K562 (cell line): Measurements from ENCODE around the gene SPIRE1. TPM values are rescaled to one million over a fixed set of nuclear protein-coding genes. Genes with fewer than 3 reads are reported as not detected.

Experiments
- ATAC-seq: fragments of 200-7000 bp; cut with Tn5 transposase; 3 replicates; pipeline ENCODE4 v1.9.1; 2020; ENCODE audit warnings: moderate library complexity
- BruUV-seq: library from RNA; stranded (reverse); fragments of 400-500 nt; replicated peaks from 2 replicates; lab custom pipeline; 2021; lab: Mats Ljungman, UMichigan
- CTCF ChIA-PET: fragments of 300-600 bp; formaldehyde crosslinking; extraction: SDS; loops from one replicate; lab custom pipeline; 2021; ENCODE audit warnings: low intra/inter-chr PET ratio; lab: Yijun Ruan, JAX
- POLR2A ChIA-PET: fragments of 300-600, 350-650 bp; sonication (Branson Sonifier 250); formaldehyde crosslinking; extraction: SDS; loops from one replicate; lab custom pipeline; 2021; ENCODE audit warnings: antibody characterized with exemption, inconsistent platforms; lab: Yijun Ruan, JAX
- DNase-seq, 4 experiments: peaks; one replicate each; pipeline versions ENCODE4 v3.0.0 to v3.0.0-alpha.2; 2011 to 2018; ENCODE audit warnings: low spot score in 3 of 4, mixed read lengths in 3 of 4; ENCODE audit errors: extremely low read depth in 1 of 4
- FAIRE-seq: peaks from 2 replicates; lab custom pipeline; 2011; peaks lifted over from hg19 to GRCh38; lab: Jason Lieb, UNC
- H2AFZ ChIP-seq: 2 replicates; pipeline ENCODE4 v1.6.0; 2011; ENCODE audit warnings: low read depth, low read length, control low read depth, inconsistent platforms
- H3K27ac ChIP-seq: fragments of 200-600 bp; 3 replicates; pipeline ENCODE4 v1.8.0; 2011; ENCODE audit warnings: low read depth, mild to moderate bottlenecking, control low read depth, inconsistent platforms, low read length, moderate library complexity, mixed read lengths; ENCODE audit errors: extremely low read depth
- H3K27me3 ChIP-seq, 2 experiments: fragments of 300-600 bp in 1 of 2; 2 replicates in 1 of 2; 3 replicates in 1 of 2; pipeline versions ENCODE4 v1.6.0 to v1.8.0; 2011; ENCODE audit warnings: inconsistent platforms in 2 of 2, low read length in 2 of 2, mild to moderate bottlenecking in 1 of 2, mixed read lengths in 1 of 2, moderate library complexity in 1 of 2; ENCODE audit not compliant: control insufficient read depth in 2 of 2, insufficient read depth in 2 of 2
- H3K36me3 ChIP-seq: fragments of 300-600 bp; 3 replicates; pipeline ENCODE4 v1.8.0; 2011; ENCODE audit warnings: mild to moderate bottlenecking, low read length, inconsistent platforms; ENCODE audit not compliant: control insufficient read depth, insufficient read depth
- H3K4me1 ChIP-seq, 2 experiments: fragments of 200-600 bp in 1 of 2; replicated peaks in 1 of 2; 2 replicates in 1 of 2; 3 replicates in 1 of 2; pipeline versions ENCODE4 v1.5.1 to v1.8.0; 2011; ENCODE audit warnings: inconsistent platforms in 2 of 2, low read length in 2 of 2, mild to moderate bottlenecking in 1 of 2, mixed read lengths in 1 of 2, moderate library complexity in 1 of 2; ENCODE audit not compliant: control insufficient read depth in 2 of 2, insufficient read depth in 2 of 2
- H3K4me2 ChIP-seq: 2 replicates; pipeline ENCODE4 v1.6.1; 2011; ENCODE audit warnings: low read length, control low read depth, inconsistent platforms, mixed read lengths; ENCODE audit not compliant: insufficient read depth
- H3K4me3 ChIP-seq: fragments of 200-600 bp; sonication (generic), shearing (Covaris generic); 2 replicates; pipeline ENCODE4 v1.5.1; 2016; ENCODE audit warnings: control low read depth, inconsistent platforms
- H3K79me2 ChIP-seq: fragments of 200-600 bp; 3 replicates; pipeline ENCODE4 v1.8.0; 2011; ENCODE audit warnings: low read length, inconsistent platforms; ENCODE audit not compliant: control insufficient read depth, insufficient read depth
- H3K9ac ChIP-seq, 2 experiments: 2 replicates each; pipeline versions ENCODE4 v1.6.0 to v1.6.1; 2011; ENCODE audit warnings: low read depth in 2 of 2, low read length in 2 of 2, control low read depth in 1 of 2, inconsistent platforms in 1 of 2, mild to moderate bottlenecking in 1 of 2, mixed read lengths in 1 of 2; ENCODE audit not compliant: insufficient read depth in 1 of 2
- H3K9me1 ChIP-seq: one replicate; pipeline ENCODE4 v1.6.0; 2011; ENCODE audit warnings: inconsistent platforms, mild to moderate bottlenecking, low read length, moderate library complexity; ENCODE audit not compliant: control insufficient read depth, insufficient read depth
- H3K9me3 ChIP-seq: replicated peaks from 2 replicates; pipeline ENCODE4 v1.5.1; 2011; ENCODE audit warnings: low read depth, low read length, inconsistent platforms; ENCODE audit not compliant: control insufficient read depth, insufficient read depth
- H4K20me1 ChIP-seq: replicated peaks from 2 replicates; pipeline ENCODE4 v1.6.1; 2011; ENCODE audit warnings: low read length, inconsistent platforms, mixed read lengths; ENCODE audit not compliant: control insufficient read depth, insufficient read depth
- ARID3A ChIP-seq: IDR thresholded peaks from 2 replicates; pipeline ENCODE4 v1.6.1; 2012; ENCODE audit warnings: low read depth, low read length, improper control_type of control experiment, borderline replicate concordance
- CBX5 ChIP-seq: IDR thresholded peaks from 2 replicates; pipeline ENCODE4 v1.6.1; 2014; ENCODE audit warnings: low read depth, borderline replicate concordance
- CHD1 ChIP-seq: fragments of 200-600 bp; sonication (generic); IDR thresholded peaks from one replicate; pipeline ENCODE4 v1.6.1; 2012; ENCODE audit warnings: mild to moderate bottlenecking, moderate library complexity, low read length, inconsistent platforms
- DIDO1 ChIP-seq: fragments of 450-650 bp; IDR thresholded peaks from 2 replicates; pipeline ENCODE4 v1.6.1; 2016; ENCODE audit warnings: low read depth, missing biosample characterization, missing genetic modification characterization
- FOS ChIP-seq: IDR thresholded peaks from 3 replicates; pipeline ENCODE4 v1.6.1; 2011; ENCODE audit not compliant: insufficient read length; ENCODE audit errors: extremely low read depth
- FOXA3 ChIP-seq, 2 experiments: fragments of 450-650 bp in 1 of 2; sonication (generic) in 1 of 2; formaldehyde crosslinking; IDR thresholded peaks in 1 of 2; conservative IDR thresholded peaks in 1 of 2; 2 replicates each; pipeline versions ENCODE4 v1.4.0 to v1.8.0; 2020 to 2022; ENCODE audit warnings: mild to moderate bottlenecking in 2 of 2, missing genetic modification reagents in 1 of 2
- GMEB1 ChIP-seq: fragments of 250-450 bp; sonication (Bioruptor Pico); IDR thresholded peaks from 2 replicates; pipeline ENCODE4 v1.4.0; 2020; ENCODE audit warnings: mild to moderate bottlenecking
- ILK ChIP-seq: fragments of 450-650 bp; IDR thresholded peaks from 2 replicates; pipeline ENCODE4 v1.6.1; 2016; ENCODE audit warnings: missing genetic modification characterization, low read depth, mild to moderate bottlenecking, missing compliant biosample characterization, moderate library complexity, borderline replicate concordance
- MAZ ChIP-seq, 2 experiments: fragments of 450-650 bp in 1 of 2; sonication (generic) in 1 of 2; formaldehyde crosslinking; IDR thresholded peaks in 1 of 2; conservative IDR thresholded peaks in 1 of 2; 2 replicates each; pipeline versions ENCODE4 v1.4.0 to v1.5.0; 2020; ENCODE audit warnings: mild to moderate bottlenecking in 1 of 2, missing genetic modification reagents in 1 of 2
- NCOA1 ChIP-seq: fragments of 450-650 bp; IDR thresholded peaks from 2 replicates; pipeline ENCODE4 v1.6.1; 2016; ENCODE audit warnings: low read depth
- RBM25 ChIP-seq: fragments of 200-400 bp; formaldehyde crosslinking; IDR thresholded peaks from 2 replicates; pipeline ENCODE4 v1.6.1; 2018; ENCODE audit warnings: low read length, low read depth, moderate library complexity; ENCODE audit not compliant: severe bottlenecking
- RNF2 ChIP-seq: sonication (generic); IDR thresholded peaks from 2 replicates; pipeline ENCODE4 v1.6.1; 2016
- TFE3 ChIP-seq: fragments of 450-650 bp; formaldehyde crosslinking; IDR thresholded peaks from 2 replicates; pipeline ENCODE4 v1.4.0; 2020; ENCODE audit warnings: mild to moderate bottlenecking, mixed read lengths
- ZNF655 ChIP-seq: fragments of 250-450 bp; sonication (Bioruptor Pico); IDR thresholded peaks from 2 replicates; pipeline ENCODE4 v1.5.0; 2021
- WGBS: fragments of 100-300 bp; shearing (Covaris generic); methylation state at CpG from one replicate; pipeline ENCODE4 v1.1.6; 2016; ENCODE audit warnings: low coverage, mixed read lengths; ENCODE audit not compliant: insufficient coverage; ENCODE audit errors: missing lambda C conversion rate; 5-methylcytosine and 5-hydroxymethylcytosine counted together
- in situ Hi-C: fragments of 300-500 bp; cut with MboI; formaldehyde crosslinking; loops from 4 replicates; pipeline ENCODE4 v1.15.0; 2018; ENCODE audit warnings: inconsistent platforms, mixed read lengths
- intact Hi-C: fragments of 100-400 bp; cut with micrococcal nuclease; formaldehyde crosslinking; loops from 2 replicates; pipeline ENCODE4 v1.14.2; 2022
- polyA plus RNA-seq, 8 experiments: library from polyadenylated mRNA; depleted of rRNA in 4 of 8; stranded (reverse) in 5 of 8; unstranded in 3 of 8; fragments of >200 nt; fragmentation: Nextera tagmentation in 2 of 8; fragmentation: Illumina TruSeq in 1 of 8; extraction: Ambion mirVana in 2 of 8; extraction: Trizol in 1 of 8; gene quantifications; 2 replicates each; pipeline versions ENCODE4 v1.2.1 to v1.2.3, GENCODE V29; 2011 to 2014; ENCODE audit warnings: inconsistent platforms in 1 of 8, missing spikeins in 1 of 8
- total RNA-seq, 7 experiments: library from RNA; depleted of rRNA in 6 of 7; stranded (reverse); fragments of >200 nt in 6 of 7; fragmentation: Illumina TruSeq in 2 of 7; extraction: Trizol in 2 of 7; gene quantifications; 2 replicates each; pipeline versions ENCODE4 v1.2.1 to v1.2.3, GENCODE V29; 2011 to 2021; ENCODE audit warnings: low replicate concordance in 1 of 7

SPIRE1 gene
- total and polyA plus RNA-seq, 9 of the 15 experiments (the other 6 are each of a cell fraction or from before 2014, with no cell fraction given): 2.9 to 14.0 (median 10.2) TPM

- TF ChIP-seq GMEB1 (no peak), ILK (tag) (no peak), MAZ (CRISPR knock-in tag; conservative IDR thresholded peaks at IDR 0.05 in 1 of 2, IDR thresholded peaks at IDR 0.05 in 1 of 2) (no peak)
Measured at GRCh38 chr18:12435867-12436266, 222.0 kb downstream of the SPIRE1 start (continued).

GRCh38 chr18:12434541-12434929 is 223.4 kb downstream of the SPIRE1 start:
- ChIA-PET POLR2A (no interaction called here), CTCF (no interaction called here)
- in situ Hi-C loops (no loop called here), intact Hi-C loops (no loop called here)
- Histone ChIP-seq H3K9ac (no peak overlapping the region; a peak in 1 of 4 replicates), H3K27ac (no peak overlapping the region), H3K36me3 (peaks cover 6% of the 10 kb centered on the region; the same call in 2 of the 3 replicates), H4K20me1 (no peaks in the 10 kb centered on the region), H2AFZ (no peak overlapping the region), H3K4me1 (peaks cover 0 to 4% of the 10 kb centered on the region in 2 experiments; a peak in 1 of 5 replicates), H3K9me3 (no peaks in the 10 kb centered on the region; the same call in 1 of the 2 replicates), H3K79me2 (no peaks in the 10 kb centered on the region), H3K27me3 (no peaks in the 10 kb centered on the region), H3K4me3 (no peak overlapping the region), H3K4me2 (no peak overlapping the region), H3K9me1 (no peaks in the 10 kb centered on the region)
- DNase-seq (no peak), FAIRE-seq (no peak), ATAC-seq (no peak)
- no TSS peak for BruUV-seq
- WGBS: 83% methylated on average over 14 of the region's 14 CpGs
- no peak for TF ChIP-seq DIDO1 (tag)
- TF ChIP-seq FOS: no peak
- TF ChIP-seq NCOA1: no peak
- TF ChIP-seq ZNF655 (CRISPR knock-in tag): no peak
- TF ChIP-seq FOXA3 (CRISPR knock-in tag; conservative IDR thresholded peaks at IDR 0.05 in 1 of 2, IDR thresholded peaks at IDR 0.05 in 1 of 2): no peak
- TF ChIP-seq ARID3A: no peak
- no peak for TF ChIP-seq RNF2
- no peak for TF ChIP-seq CHD1
- TF ChIP-seq RBM25: no peak
- TF ChIP-seq CBX5: no peak
- TF ChIP-seq TFE3 (CRISPR knock-in tag): no peak
